Skeletal muscle satellite cell (primary cell): Measurements from ENCODE around the gene RIPOR1.

ENCODE experiments used
- H3K27me3 ChIP-seq: 2 replicates; pipeline ENCODE4 v1.7.0; 2013; ENCODE audit warnings: low read length; ENCODE audit not compliant: control insufficient read depth, insufficient read depth
- H3K36me3 ChIP-seq: 2 replicates; pipeline ENCODE4 v1.7.0; 2013; ENCODE audit warnings: mild to moderate bottlenecking, control low read depth, low read length; ENCODE audit not compliant: insufficient read depth
- H3K4me1 ChIP-seq: 2 replicates; pipeline ENCODE4 v1.7.0; 2013; ENCODE audit warnings: low read length; ENCODE audit not compliant: control insufficient read depth, insufficient read depth
- H3K4me2 ChIP-seq: 2 replicates; pipeline ENCODE4 v1.7.0; 2013; ENCODE audit warnings: mild to moderate bottlenecking, low read length
- H3K4me3 ChIP-seq: 2 replicates; pipeline ENCODE4 v1.7.0; 2013; ENCODE audit warnings: low read length
- H3K9ac ChIP-seq: 2 replicates; pipeline ENCODE4 v1.7.0; 2013; ENCODE audit warnings: mild to moderate bottlenecking, low read depth, low read length, moderate library complexity
- H3K9me3 ChIP-seq: replicated peaks from 2 replicates; pipeline ENCODE4 v1.7.0; 2013; ENCODE audit warnings: mild to moderate bottlenecking, control low read depth, low read length

Gene RIPOR1

GRCh38 chr16:67518676-67519075, 10.0 kb upstream of the RIPOR1 start:
- H3K4me1 ChIP-seq: peaks cover 10% of the 10 kb centered on the region
- no peak overlapping the region for H3K4me3 ChIP-seq

GRCh38 chr16:67519242-67519641, 9.4 kb upstream of the RIPOR1 start:
- Histone ChIP-seq H3K9me3 (no peaks in the 10 kb centered on the region), H3K4me3 (no peak overlapping the region), H3K9ac (no peak overlapping the region), H3K4me2 (no peak overlapping the region), H3K27me3 (no peaks in the 10 kb centered on the region), H3K4me1 (peaks cover 10% of the 10 kb centered on the region), H3K36me3 (no peaks in the 10 kb centered on the region)

More at GRCh38 chr16:67518676-67519075, 10.0 kb upstream of the RIPOR1 start:
- Histone ChIP-seq H3K4me2 (no peak overlapping the region), H3K27me3 (no peaks in the 10 kb centered on the region), H3K9ac (no peak overlapping the region), H3K36me3 (no peaks in the 10 kb centered on the region), H3K9me3 (no peaks in the 10 kb centered on the region)

- peak overlapping the region; percentile 95 for H3K4me2 ChIP-seq
- H3K36me3 ChIP-seq: no peaks in the 10 kb centered on the region
- H3K9ac ChIP-seq: peak overlapping the region; percentile 82
- H3K4me3 ChIP-seq: peak overlapping the region; percentile 73
- H3K27me3 ChIP-seq: no peaks in the 10 kb centered on the region
- peaks cover 6% of the 10 kb centered on the region for H3K4me1 ChIP-seq
- no peaks in the 10 kb centered on the region for H3K9me3 ChIP-seq
Observed at GRCh38 chr16:67521095-67521804, 7.4 kb upstream of the RIPOR1 start.

DNA sequence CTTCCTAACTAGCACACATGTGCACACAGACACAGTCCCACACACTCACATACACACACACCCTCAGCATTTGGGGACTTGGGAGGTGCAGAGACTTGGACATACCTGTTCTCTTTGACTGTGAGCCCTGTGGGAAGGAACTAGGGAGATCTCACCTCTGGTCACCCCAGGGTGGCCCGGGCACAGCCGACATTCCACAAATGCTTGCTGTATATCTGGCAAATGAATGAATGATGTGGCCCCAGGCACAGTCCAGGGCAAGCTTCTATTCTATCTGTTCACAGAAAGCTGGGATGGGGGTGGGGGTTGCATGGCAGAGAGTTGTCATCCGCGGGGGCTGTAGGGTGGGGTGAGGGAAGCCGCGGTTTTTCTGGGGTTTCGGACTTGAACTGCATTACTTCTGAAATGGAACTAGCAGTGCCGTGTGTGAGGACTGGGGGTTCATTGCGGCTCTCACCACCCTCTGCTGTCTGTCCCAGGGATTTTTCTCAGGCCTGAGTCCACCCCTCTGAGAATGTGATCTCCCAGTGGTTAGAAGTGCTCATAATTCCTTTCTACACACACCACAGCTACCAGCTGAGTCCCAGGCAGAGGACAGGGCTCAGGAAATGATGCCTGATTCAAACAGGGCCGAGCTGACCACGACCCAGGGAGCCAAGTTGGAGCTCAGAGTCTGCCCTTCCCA, 3.3 kb upstream of the RIPOR1 start:
- H3K9ac ChIP-seq: no peak overlapping the region
- no peak overlapping the region for H3K4me3 ChIP-seq
- no peaks in the 10 kb centered on the region for H3K27me3 ChIP-seq
- peaks cover 18% of the 10 kb centered on the region for H3K4me1 ChIP-seq
- no peaks in the 10 kb centered on the region for H3K36me3 ChIP-seq
- H3K9me3 ChIP-seq: no peaks in the 10 kb centered on the region
- no peak overlapping the region for H3K4me2 ChIP-seq

DNA sequence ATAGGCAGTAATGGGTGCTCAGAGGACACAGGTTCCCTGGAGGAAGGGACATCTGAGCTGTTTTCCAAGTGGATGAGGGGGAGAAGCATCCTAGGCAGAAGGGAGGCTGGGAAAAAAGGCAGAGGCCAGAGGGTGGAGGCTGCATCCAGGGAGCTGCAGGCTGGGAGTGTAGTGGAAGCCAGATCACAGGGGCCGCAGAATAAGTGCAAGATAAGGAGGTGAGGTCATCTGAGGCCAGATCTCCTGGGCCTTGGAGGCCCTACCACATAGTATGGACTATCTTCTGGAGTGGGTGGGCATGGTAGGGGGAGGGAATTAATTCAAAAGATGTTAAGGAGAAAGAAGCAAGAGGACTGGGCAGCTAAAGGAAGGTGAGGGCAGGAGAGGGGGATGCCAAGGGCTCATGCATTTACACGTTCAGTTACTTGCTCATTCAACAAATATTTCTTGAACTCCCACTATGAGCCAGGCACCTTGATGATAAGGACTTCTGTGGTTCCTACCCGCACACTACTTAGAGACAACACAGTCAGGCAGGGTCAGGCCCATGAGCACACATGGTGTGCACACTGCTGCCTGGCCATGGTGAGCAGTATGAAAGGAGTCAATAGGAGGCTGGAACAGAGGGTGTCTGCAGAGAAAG, 2.4 kb upstream of the RIPOR1 start:
- no peak overlapping the region for H3K4me2 ChIP-seq
- no peaks in the 10 kb centered on the region for H3K36me3 ChIP-seq
- no peak overlapping the region for H3K9ac ChIP-seq
- peaks cover 27% of the 10 kb centered on the region for H3K4me1 ChIP-seq
- no peaks in the 10 kb centered on the region for H3K9me3 ChIP-seq
- no peaks in the 10 kb centered on the region for H3K27me3 ChIP-seq
- no peak overlapping the region for H3K4me3 ChIP-seq

GRCh38 chr16:67528870-67529581, 397 bp downstream of the RIPOR1 start:
- Histone ChIP-seq H3K4me3 (peak overlapping the region; percentile 83), H3K36me3 (no peaks in the 10 kb centered on the region), H3K9ac (peak overlapping the region; percentile 91), H3K9me3 (no peaks in the 10 kb centered on the region), H3K4me2 (peak overlapping the region; percentile 95), H3K27me3 (no peaks in the 10 kb centered on the region), H3K4me1 (peaks cover 30% of the 10 kb centered on the region)

DNA sequence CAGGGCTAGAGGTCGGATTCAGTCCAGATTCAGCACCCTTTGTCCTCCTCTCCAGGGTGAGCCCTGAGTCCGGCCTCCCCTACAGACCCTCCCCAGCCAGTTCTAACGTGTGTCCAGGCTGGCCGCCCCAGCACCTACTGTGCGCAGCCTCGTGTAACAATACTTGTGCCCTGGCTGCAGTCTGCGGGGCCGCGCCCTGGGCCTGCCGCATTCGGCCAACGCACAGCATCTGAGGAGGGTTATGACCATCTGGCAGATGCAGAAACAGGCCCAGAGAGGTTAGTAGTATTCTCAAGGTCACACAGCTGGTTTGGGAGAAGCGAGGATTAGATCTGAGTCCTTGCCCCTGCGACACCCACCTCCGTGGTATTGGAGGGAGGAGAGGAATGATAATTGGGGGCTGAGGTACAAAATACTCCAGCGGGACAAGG, 968 bp downstream of the RIPOR1 start:
- Histone ChIP-seq H3K4me2 (peak overlapping the region; percentile 95), H3K36me3 (no peaks in the 10 kb centered on the region), H3K4me3 (peak overlapping the region; percentile 83), H3K4me1 (peaks cover 30% of the 10 kb centered on the region), H3K27me3 (no peaks in the 10 kb centered on the region), H3K9me3 (no peaks in the 10 kb centered on the region), H3K9ac (peak overlapping the region; percentile 91)

DNA sequence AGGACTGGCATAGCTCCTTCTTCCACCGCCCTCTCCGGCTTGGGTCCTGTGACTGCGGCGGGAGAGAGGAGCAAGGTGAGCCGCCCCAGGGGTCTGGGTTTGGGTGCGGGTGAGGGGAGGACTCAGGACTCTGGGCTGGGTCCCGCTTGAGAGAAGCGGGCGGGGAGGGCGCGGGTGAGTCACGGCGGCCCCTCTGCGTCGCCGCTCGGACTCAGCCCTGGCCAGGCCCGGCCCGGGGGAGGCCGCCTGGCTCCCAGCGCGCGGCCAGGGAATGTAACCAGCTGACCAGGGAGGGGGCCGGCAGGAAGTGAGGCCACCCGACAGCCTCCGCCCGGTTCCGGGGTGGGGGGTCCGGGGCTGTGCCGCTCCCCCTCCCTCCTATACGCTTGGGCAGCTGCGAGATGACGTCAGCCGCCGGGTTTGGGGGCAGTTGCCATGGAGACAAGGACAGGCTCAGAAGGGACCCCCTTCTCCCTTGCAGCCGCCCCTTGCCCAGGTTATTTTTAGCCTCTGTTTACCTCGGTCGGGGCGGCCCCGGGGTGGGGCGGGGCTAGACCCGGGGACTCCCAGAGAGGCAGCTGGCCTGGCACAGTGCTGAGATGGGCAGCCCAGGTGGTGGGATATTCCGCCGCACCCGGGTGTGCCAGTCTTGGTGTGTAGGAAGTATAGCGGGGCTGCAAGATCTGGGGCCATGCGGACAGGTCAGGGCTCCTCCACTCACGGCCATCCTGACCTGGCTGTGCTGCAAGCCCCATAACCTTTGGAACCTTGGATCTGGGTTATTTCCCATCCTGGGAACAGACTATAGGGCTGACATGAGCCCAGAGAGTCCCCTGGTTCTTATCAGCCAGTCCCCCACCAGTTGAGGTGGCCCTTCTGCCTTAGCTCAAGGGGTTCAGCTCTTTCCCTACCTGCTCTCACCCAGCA, 1.6 kb downstream of the RIPOR1 start:
- Histone ChIP-seq H3K4me2 (peak overlapping the region; percentile 95), H3K36me3 (peaks cover 3% of the 10 kb centered on the region), H3K4me1 (peaks cover 30% of the 10 kb centered on the region), H3K9ac (peak overlapping the region; percentile 91), H3K9me3 (no peaks in the 10 kb centered on the region), H3K27me3 (no peaks in the 10 kb centered on the region), H3K4me3 (peak overlapping the region; percentile 83)

DNA sequence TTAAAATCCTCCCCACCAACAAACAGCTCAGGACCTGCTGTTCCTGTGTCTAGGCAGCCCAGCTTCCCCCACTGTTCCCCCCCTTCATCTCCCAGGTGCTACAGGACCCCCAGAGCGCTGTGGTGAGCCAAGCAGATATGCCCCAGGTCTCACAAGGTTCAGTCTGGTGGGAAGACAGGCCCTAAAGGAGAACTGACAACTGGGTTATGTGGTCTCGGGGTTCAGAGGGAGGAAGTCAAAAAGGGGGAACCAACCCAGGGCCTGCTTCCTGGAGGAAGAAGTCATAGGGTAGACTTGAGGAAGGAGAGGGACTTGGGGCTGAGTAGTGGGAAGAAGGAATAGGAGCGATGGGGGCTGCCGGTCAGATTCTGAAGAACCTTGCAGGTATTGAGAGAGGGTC, 2.6 kb downstream of the RIPOR1 start:
- peak overlapping the region; percentile 95 for H3K4me2 ChIP-seq
- no peaks in the 10 kb centered on the region for H3K27me3 ChIP-seq
- H3K36me3 ChIP-seq: peaks cover 3% of the 10 kb centered on the region
- peak overlapping the region; percentile 33 for H3K9ac ChIP-seq
- peaks cover 30% of the 10 kb centered on the region for H3K4me1 ChIP-seq
- peak overlapping the region; percentile 83 for H3K4me3 ChIP-seq
- H3K9me3 ChIP-seq: no peaks in the 10 kb centered on the region

DNA sequence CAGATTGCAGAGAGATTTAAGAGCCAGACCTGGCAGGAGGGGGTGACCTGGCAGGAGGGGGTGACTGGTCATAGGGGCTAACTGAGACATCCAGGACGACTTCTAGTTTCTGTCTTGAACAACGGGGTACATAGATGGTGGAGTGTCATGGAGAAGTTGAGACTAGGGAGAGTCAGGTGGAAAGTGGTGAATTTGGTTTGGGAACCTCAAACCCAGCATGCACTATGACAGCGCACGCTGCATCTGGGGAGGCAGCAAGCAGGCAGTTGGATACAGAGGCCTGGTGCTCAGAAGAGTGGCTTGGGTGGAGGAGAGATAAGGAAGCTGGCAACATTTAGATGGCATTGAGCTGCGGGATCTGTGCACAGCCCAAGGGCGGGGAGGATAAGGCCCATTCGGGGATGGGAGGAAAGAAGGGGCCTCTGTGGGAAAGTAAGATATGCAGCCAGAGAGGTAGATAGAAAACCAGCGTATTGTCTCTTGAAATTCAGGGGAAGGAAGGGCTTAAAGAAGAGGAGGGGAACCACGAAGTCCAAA, 4.5 kb downstream of the RIPOR1 start:
- H3K36me3 ChIP-seq: peaks cover 3% of the 10 kb centered on the region
- H3K4me3 ChIP-seq: no peak overlapping the region
- H3K9ac ChIP-seq: no peak overlapping the region
- peaks cover 22% of the 10 kb centered on the region for H3K4me1 ChIP-seq
- no peaks in the 10 kb centered on the region for H3K9me3 ChIP-seq
- H3K4me2 ChIP-seq: no peak overlapping the region
- no peaks in the 10 kb centered on the region for H3K27me3 ChIP-seq
